Liver (tissue), 3 donors: ENCODE measurements around the gene STEAP3.

Experiments used
- CTCF ChIP-seq: fragments of 150-350 bp; IDR thresholded peaks from 2 replicates; pipeline ENCODE4 v1.5.1; 2017; ENCODE audit warnings: improper control_type of control experiment, low read depth, low read length; ENCODE audit not compliant: missing input control
- RXRA ChIP-seq, 2 donors: IDR thresholded peaks; 2 replicates each; pipeline ENCODE4 v1.6.1; 2017 to 2018; ENCODE audit warnings: antibody characterized with exemption in 2 of 2, mild to moderate bottlenecking in 1 of 2
- SP1 ChIP-seq: IDR thresholded peaks from 2 replicates; pipeline ENCODE4 v1.6.1; 2018; ENCODE audit warnings: antibody characterized with exemption, mild to moderate bottlenecking
- TAF1 ChIP-seq: conservative IDR thresholded peaks from 2 replicates; pipeline ENCODE4 v1.6.1; 2016; ENCODE audit warnings: antibody characterized with exemption, mild to moderate bottlenecking
- YY1 ChIP-seq: IDR thresholded peaks from 2 replicates; pipeline ENCODE4 v1.6.1; 2016; ENCODE audit warnings: antibody characterized with exemption, mild to moderate bottlenecking
- TF ChIP-seq, protein P1 (sequence below): IDR thresholded peaks from 2 replicates; pipeline ENCODE4 v1.6.1; 2016; ENCODE audit warnings: antibody characterized with exemption
- TF ChIP-seq, protein P2 (sequence below): IDR thresholded peaks from 2 replicates; pipeline ENCODE4 v1.6.1; 2016; ENCODE audit warnings: antibody characterized with exemption
- donor health status: healthy.
- donor health status: healthy.

DNA sequence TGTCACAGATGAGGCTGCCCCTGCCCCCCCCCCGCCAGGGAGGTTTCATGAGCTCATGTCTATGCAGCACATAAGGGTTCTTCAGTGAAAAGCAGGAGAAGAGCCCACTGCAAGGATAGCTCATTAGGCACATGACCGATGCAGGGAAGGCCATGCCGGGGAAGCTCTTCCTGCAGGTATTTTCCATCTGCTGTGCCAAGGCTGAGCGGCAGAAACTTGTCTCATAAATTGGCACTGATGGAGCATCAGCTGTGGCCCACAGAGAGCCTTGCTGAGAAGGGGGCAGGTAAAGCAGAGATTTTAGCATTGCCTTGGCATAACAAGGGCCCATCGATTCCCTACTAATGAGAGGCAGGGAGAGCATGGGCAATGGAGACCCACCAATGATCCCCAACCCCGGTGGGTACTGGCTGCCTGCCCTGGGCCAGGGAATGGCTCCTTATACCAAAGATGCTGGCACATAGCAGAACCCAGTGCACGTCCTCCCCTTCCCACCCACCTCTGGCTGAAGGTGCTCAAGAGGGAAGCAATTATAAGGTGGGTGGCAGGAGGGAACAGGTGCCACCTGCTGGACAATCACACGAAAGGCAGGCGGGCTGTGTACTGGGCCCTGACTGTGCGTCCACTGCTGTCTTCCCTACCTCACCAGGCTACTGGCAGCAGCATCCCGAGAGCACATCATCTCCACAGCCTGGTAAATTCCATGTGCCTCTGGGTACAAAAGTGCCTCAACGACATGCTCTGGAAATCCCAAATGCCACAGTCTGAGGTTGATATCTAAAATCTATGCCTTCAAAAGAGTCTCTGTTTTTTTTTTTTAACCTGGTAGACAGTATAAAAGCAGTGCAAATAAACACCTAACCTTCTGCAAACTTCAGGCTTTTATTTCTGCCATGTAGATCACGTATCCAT is 41.4 kb downstream of the STEAP3 start:
- TF ChIP-seq, protein P1, sequence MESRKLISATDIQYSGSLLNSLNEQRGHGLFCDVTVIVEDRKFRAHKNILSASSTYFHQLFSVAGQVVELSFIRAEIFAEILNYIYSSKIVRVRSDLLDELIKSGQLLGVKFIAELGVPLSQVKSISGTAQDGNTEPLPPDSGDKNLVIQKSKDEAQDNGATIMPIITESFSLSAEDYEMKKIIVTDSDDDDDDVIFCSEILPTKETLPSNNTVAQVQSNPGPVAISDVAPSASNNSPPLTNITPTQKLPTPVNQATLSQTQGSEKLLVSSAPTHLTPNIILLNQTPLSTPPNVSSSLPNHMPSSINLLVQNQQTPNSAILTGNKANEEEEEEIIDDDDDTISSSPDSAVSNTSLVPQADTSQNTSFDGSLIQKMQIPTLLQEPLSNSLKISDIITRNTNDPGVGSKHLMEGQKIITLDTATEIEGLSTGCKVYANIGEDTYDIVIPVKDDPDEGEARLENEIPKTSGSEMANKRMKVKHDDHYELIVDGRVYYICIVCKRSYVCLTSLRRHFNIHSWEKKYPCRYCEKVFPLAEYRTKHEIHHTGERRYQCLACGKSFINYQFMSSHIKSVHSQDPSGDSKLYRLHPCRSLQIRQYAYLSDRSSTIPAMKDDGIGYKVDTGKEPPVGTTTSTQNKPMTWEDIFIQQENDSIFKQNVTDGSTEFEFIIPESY: no peak
- TF ChIP-seq CTCF: peak; percentile 73
- TF ChIP-seq TAF1: no peak
- no peak for TF ChIP-seq SP1
- TF ChIP-seq YY1: no peak
- TF ChIP-seq RXRA (IDR thresholded peaks at IDR 0.05): no peak
- TF ChIP-seq, protein P2, sequence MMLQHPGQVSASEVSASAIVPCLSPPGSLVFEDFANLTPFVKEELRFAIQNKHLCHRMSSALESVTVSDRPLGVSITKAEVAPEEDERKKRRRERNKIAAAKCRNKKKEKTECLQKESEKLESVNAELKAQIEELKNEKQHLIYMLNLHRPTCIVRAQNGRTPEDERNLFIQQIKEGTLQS: no peak
